Measurements from ENCODE around the gene PKIB. TPM values are rescaled to one million over a fixed set of nuclear protein-coding genes. Genes with fewer than 3 reads are reported as not detected.
A peak's percentile ranks its signal among the peaks of the same experiment; 100 is the strongest.

Gene PKIB
- total RNA-seq, 1 donor from 2014 or later: 15.3 TPM

GRCh38 chr6:122766256-122766655 lies 156.1 kb downstream of the PKIB start:
- no peak for DNase-seq (ENCODE audit: low read depth)
- H3K27me3 ChIP-seq (ENCODE audit: control insufficient read depth, insufficient read depth, low read length): no peaks in the 10 kb centered on the region
- H3K4me3 ChIP-seq (ENCODE audit: low read depth, low read length): no peak overlapping the region
- no peak for TF ChIP-seq CTCF (IDR thresholded peaks at IDR 0.05; ENCODE audit: insufficient read depth, low read length, poor library complexity, severe bottlenecking)
- no peaks in the 10 kb centered on the region for H3K36me3 ChIP-seq (ENCODE audit: control insufficient read depth, insufficient read depth, low read length)

DNA sequence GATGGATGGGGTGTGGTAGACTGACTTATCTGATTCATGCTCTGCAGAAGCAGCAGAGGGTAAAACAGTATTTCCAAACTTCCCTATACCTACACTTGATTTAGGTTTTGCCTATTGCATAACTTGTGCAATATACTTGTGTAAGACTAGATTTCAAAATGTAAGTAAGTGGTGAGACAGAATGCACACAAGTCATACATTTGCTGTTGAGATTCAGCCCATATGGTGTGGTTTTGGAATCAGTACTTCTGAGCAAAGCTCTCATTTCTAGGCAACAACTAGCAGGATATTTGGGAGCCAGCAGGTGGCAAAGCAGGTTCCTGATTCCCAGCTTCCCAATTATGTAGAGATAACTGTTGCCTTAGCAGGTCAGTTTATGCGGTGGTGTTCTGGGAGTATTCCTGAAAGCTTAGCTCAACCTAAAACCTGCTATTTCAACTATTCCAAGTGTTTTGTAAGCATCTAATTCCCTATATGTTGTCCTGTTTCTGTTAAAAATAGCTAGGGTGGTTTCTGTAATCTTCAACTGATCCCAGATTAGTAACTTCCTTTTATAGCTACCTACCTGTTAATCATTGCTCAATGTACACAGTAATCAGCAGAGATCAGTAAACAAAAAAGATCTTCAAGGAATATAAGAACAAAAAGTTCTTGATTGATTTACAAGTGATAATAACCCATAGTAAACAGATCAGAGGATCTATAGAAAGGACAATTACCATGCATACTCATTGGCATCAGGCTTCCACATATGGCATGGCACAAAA lies 160.8 kb downstream of the PKIB start:
- Histone ChIP-seq H3K4me3 (ENCODE audit: low read depth, low read length) (no peak overlapping the region), H3K36me3 (ENCODE audit: control insufficient read depth, insufficient read depth, low read length) (no peaks in the 10 kb centered on the region), H3K27me3 (ENCODE audit: control insufficient read depth, insufficient read depth, low read length) (no peaks in the 10 kb centered on the region)
- no peak for DNase-seq (ENCODE audit: low read depth)
- TF ChIP-seq CTCF (IDR thresholded peaks at IDR 0.05; ENCODE audit: insufficient read depth, low read length, poor library complexity, severe bottlenecking): peak; percentile 28

DNA sequence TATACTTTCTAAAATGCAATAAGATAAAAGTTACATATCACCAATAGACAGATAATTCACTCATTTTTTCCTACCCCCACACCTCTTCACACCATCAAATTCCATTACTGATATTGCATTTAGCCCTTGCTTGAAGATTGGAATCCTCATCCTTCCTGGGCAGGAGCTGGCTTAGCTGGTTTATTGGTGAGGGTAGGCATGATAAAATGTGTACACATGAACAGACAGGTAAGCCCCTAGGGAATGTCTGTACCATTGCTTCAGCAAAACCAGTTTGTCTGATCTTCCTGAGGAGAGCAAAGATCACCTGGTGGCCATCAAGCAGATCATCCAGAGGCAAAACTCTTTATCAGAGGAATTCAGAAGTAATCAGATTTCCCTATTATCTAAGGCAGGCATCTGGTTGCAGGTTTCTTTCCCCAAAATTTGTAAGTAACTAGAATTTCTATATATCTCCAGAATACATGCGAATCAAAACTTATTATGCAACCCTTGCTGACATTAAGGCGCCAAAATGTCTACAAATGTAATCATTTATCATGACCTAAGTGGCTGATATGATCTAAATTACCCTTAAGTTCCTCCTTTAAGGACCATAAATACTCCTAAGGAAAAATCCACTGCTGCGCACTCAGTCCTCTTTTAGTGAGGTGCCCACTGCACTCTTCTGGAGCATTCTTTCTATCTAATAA lies 162.7 kb downstream of the PKIB start:
- no peak for TF ChIP-seq CTCF (IDR thresholded peaks at IDR 0.05; ENCODE audit: insufficient read depth, low read length, poor library complexity, severe bottlenecking)

More for the DNA sequence above, 162.7 kb downstream of the PKIB start:
- no peaks in the 10 kb centered on the region for H3K27me3 ChIP-seq (ENCODE audit: control insufficient read depth, insufficient read depth, low read length)
- no peaks in the 10 kb centered on the region for H3K36me3 ChIP-seq (ENCODE audit: control insufficient read depth, insufficient read depth, low read length)
- H3K4me3 ChIP-seq (ENCODE audit: low read depth, low read length): no peak overlapping the region
- no peak for DNase-seq (ENCODE audit: low read depth)

Other genes starting within 250 kb of the PKIB start
- gene HSF2, start 210.8 kb upstream of the PKIB start, total RNA-seq: 17.3 and 18.2 TPM in 2 replicates
- gene SERINC1, start 138.6 kb upstream of the PKIB start, total RNA-seq: 112 and 130 TPM in 2 replicates
- gene FABP7, start 169.3 kb downstream of the PKIB start, total RNA-seq: not detected in 2 replicates
- 6.3 and 6.8 TPM in 2 replicates for gene SMPDL3A, start 178.9 kb downstream of the PKIB start, total RNA-seq

All from kidney epithelial cell (primary cell).